Loucy (cell line): ENCODE results near the gene EIF2B1.
A peak's percentile ranks its signal among the peaks of the same experiment; 100 is the strongest.
"Not testable (repeated sequence)": the region's sequence is repeated elsewhere in the genome, so short reads cannot be mapped to it uniquely, and the experiment has no call there.

Experiments
- H2AFZ ChIP-seq: fragments of 200-600 bp; sonication (generic); 2 replicates; pipeline ENCODE4 v1.6.0; 2016; ENCODE audit warnings: antibody characterized with exemption, mild to moderate bottlenecking, low read length, moderate library complexity
- H3F3A ChIP-seq: fragments of 200-600 bp; 2 replicates; pipeline ENCODE4 v1.6.0; 2016; ENCODE audit warnings: antibody characterized with exemption, low read depth, mild to moderate bottlenecking
- H3K27me3 ChIP-seq: fragments of 200-600 bp; sonication (generic); 2 replicates; pipeline ENCODE4 v1.6.1; 2014; ENCODE audit warnings: low read length, mild to moderate bottlenecking; ENCODE audit not compliant: insufficient read depth, poor library complexity, severe bottlenecking
- H3K36me3 ChIP-seq: fragments of 200-600 bp; sonication (generic); 2 replicates; pipeline ENCODE4 v1.6.1; 2016; ENCODE audit warnings: low read length; ENCODE audit not compliant: insufficient read depth
- H3K4me1 ChIP-seq: fragments of 200-600 bp; sonication (generic); 2 replicates; pipeline ENCODE4 v1.5.1; 2014; ENCODE audit warnings: low read length, mild to moderate bottlenecking; ENCODE audit not compliant: insufficient read depth, poor library complexity, severe bottlenecking
- H3K4me2 ChIP-seq: fragments of 200-600 bp; sonication (generic); 2 replicates; pipeline ENCODE4 v1.6.0; 2014; ENCODE audit warnings: antibody characterized with exemption, low read length, low read depth, mild to moderate bottlenecking; ENCODE audit not compliant: poor library complexity, severe bottlenecking
- H3K4me3 ChIP-seq: fragments of 200-600 bp; sonication (generic); 2 replicates; pipeline ENCODE4 v1.5.1; 2014; ENCODE audit warnings: low read length, mild to moderate bottlenecking, mixed read lengths; ENCODE audit not compliant: poor library complexity, severe bottlenecking
- H3K79me2 ChIP-seq: fragments of 200-600 bp; sonication (generic); 2 replicates; pipeline ENCODE4 v1.6.1; 2014; ENCODE audit warnings: low read length; ENCODE audit not compliant: insufficient read depth
- H3K9ac ChIP-seq: fragments of 200-600 bp; sonication (generic); 2 replicates; pipeline ENCODE4 v1.6.0; 2014; ENCODE audit warnings: mild to moderate bottlenecking, low read depth, low read length, moderate library complexity; ENCODE audit not compliant: poor library complexity, severe bottlenecking
- H3K9me2 ChIP-seq: fragments of 200-600 bp; sonication (generic); replicated peaks from 2 replicates; pipeline ENCODE4 v1.6.1; 2016; ENCODE audit warnings: low read depth, low read length, mixed read lengths
- H3K9me3 ChIP-seq: fragments of 200-600 bp; sonication (generic); 2 replicates; pipeline ENCODE4 v1.6.1; 2014; ENCODE audit warnings: mild to moderate bottlenecking, antibody characterized with exemption, low read length, low read depth; ENCODE audit not compliant: insufficient read depth
- H4K20me1 ChIP-seq: fragments of 200-600 bp; sonication (generic); 2 replicates; pipeline ENCODE4 v1.6.0; 2014; ENCODE audit warnings: antibody characterized with exemption, low read length, mild to moderate bottlenecking; ENCODE audit not compliant: insufficient read depth, poor library complexity, severe bottlenecking
- CTCF ChIP-seq: fragments of 200-600 bp; sonication (generic); conservative IDR thresholded peaks from 2 replicates; pipeline ENCODE4 v1.5.1; 2014; ENCODE audit warnings: mild to moderate bottlenecking, antibody characterized with exemption, low read length
- EZH2phosphoT487 ChIP-seq: fragments of 200-600 bp; IDR thresholded peaks from 2 replicates; pipeline ENCODE4 v1.6.1; 2018; ENCODE audit warnings: antibody characterized with exemption, mild to moderate bottlenecking, moderate library complexity, borderline replicate concordance

EIF2B1 gene

GRCh38 chr12:123608182-123608581, 25.3 kb downstream of the EIF2B1 start:
- Histone ChIP-seq H3K4me1 (peaks cover 13% of the 10 kb centered on the region), H3K9me3 (no peaks in the 10 kb centered on the region), H3K4me3 (no peak overlapping the region), H3K4me2 (no peak overlapping the region), H3K9me2 (no peaks in the 10 kb centered on the region), H3F3A (no peaks in the 10 kb centered on the region), H3K27me3 (no peaks in the 10 kb centered on the region), H3K79me2 (peaks cover 71% of the 10 kb centered on the region), H3K9ac (no peak overlapping the region), H3K36me3 (peaks cover 72% of the 10 kb centered on the region), H4K20me1 (peaks cover 28% of the 10 kb centered on the region), H2AFZ (no peak overlapping the region)
- TF ChIP-seq CTCF (no peak), EZH2phosphoT487 (no peak)

- TF ChIP-seq CTCF (no peak), EZH2phosphoT487 (no peak)
- Histone ChIP-seq H3K27me3 (no peaks in the 10 kb centered on the region), H3K9me2 (no peaks in the 10 kb centered on the region), H3F3A (no peaks in the 10 kb centered on the region), H3K4me1 (peaks cover 18% of the 10 kb centered on the region), H4K20me1 (peaks cover 30% of the 10 kb centered on the region), H3K9ac (no peak overlapping the region), H3K4me2 (no peak overlapping the region), H3K79me2 (peaks cover 73% of the 10 kb centered on the region), H3K9me3 (no peaks in the 10 kb centered on the region), H2AFZ (no peak overlapping the region), H3K4me3 (no peak overlapping the region), H3K36me3 (peaks cover 67% of the 10 kb centered on the region; the same call in 1 of the 2 replicates)
These were observed 25.7 kb downstream of the EIF2B1 start for GRCh38 chr12:123607756-123608155.

- not testable (repeated sequence) for H3K9me3 ChIP-seq, H3K27me3 ChIP-seq, H2AFZ ChIP-seq, H3F3A ChIP-seq, H3K9me2 ChIP-seq
- Histone ChIP-seq H3K4me3 (peak overlapping the region; percentile 100), H4K20me1 (peaks cover 29% of the 10 kb centered on the region), H3K9ac (peak overlapping the region; percentile 97), H3K79me2 (peaks cover 80% of the 10 kb centered on the region), H3K36me3 (peaks cover 37% of the 10 kb centered on the region; the same call in 1 of the 2 replicates), H3K4me2 (peak overlapping the region; percentile 96), H3K4me1 (peaks cover 29% of the 10 kb centered on the region)
These were observed 30.0 kb downstream of the EIF2B1 start for GRCh38 chr12:123603495-123603894.

- Histone ChIP-seq H3K9me3 (no peaks in the 10 kb centered on the region), H3K9ac (peak overlapping the region; percentile 97), H2AFZ (peak overlapping the region; percentile 98; the same call in 1 of the 2 replicates), H3K4me1 (peaks cover 29% of the 10 kb centered on the region), H4K20me1 (peaks cover 29% of the 10 kb centered on the region), H3K27me3 (no peaks in the 10 kb centered on the region), H3K36me3 (peaks cover 37% of the 10 kb centered on the region), H3K9me2 (no peaks in the 10 kb centered on the region), H3K4me2 (peak overlapping the region; percentile 96), H3F3A (peaks cover 9% of the 10 kb centered on the region; the same call in 1 of the 2 replicates), H3K79me2 (peaks cover 76% of the 10 kb centered on the region), H3K4me3 (peak overlapping the region; percentile 100)
- TF ChIP-seq EZH2phosphoT487 (no peak), CTCF (no peak)
These were observed 30.8 kb downstream of the EIF2B1 start for GRCh38 chr12:123602651-123603195.
